Measurements from ENCODE around the gene JMJD4. TPM values are rescaled to one million over a fixed set of nuclear protein-coding genes. Genes with fewer than 3 reads are reported as not detected.

Gene JMJD4
- total RNA-seq, 1 experiment from 2014 or later, result 14.3 TPM

DNA sequence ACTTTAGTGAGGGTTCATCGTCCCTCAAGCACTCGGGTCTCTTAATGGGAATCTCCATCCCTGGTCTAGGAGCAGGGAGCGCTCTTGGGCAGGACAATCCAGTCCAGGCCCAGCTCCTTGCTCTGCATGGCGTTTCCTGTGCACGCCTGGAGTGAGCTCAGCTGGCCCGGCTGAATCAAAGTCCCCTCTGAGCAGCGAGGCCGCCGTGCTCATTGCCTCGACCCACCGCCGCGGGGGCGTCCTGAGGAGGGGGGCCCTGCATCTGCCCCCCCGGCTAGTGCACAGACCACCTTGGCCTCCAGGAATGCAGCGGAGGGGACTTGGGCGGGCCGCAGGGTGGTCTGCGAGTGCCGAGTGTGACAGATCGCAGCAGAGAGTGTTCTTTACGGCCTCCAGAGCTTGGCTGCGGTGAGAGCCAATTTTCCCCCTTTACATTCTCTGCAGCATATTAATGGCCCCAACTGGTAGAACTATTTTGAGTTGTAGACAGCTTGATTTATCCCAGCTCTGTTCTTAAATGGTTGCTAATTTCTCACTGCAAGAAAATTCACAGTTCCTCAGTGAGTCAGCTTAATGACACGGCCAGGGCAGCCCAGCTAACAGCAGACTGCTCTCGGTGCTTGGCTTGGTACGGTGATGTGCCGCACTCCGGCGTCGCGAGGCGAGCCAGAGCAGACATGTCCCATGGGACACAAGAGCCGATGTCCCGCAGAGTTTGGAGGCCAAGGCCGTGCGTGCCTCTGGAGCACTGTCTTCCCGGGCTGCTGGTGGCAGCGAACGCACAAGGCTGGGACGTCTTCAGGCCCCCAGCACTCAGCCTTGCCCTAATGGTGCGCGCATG, 39.9 kb upstream of the JMJD4 start:
- Histone ChIP-seq H3K9ac (ENCODE audit: low read length) (no peak overlapping the region), H3K27ac (ENCODE audit: low read depth, low read length) (no peak overlapping the region), H4K20me1 (ENCODE audit: insufficient read depth) (no peaks in the 10 kb centered on the region), H3K4me2 (ENCODE audit: low read length) (no peak overlapping the region), H3K4me1 (ENCODE audit: control insufficient read depth in 1 of 2, insufficient read depth in 2 of 2, low read length in 2 of 2) (no peaks in the 10 kb centered on the region), H3K27me3 (ENCODE audit: insufficient read depth, low read length) (no peaks in the 10 kb centered on the region), H2AFZ (ENCODE audit: low read depth, low read length, poor library complexity, severe bottlenecking) (no peak overlapping the region), H3K79me2 (ENCODE audit: insufficient read depth, low read length) (no peaks in the 10 kb centered on the region), H3K9me2 (ENCODE audit: insufficient read depth) (no peaks in the 10 kb centered on the region), H3K9me3 (ENCODE audit: control insufficient read depth in 1 of 2, insufficient read depth in 1 of 2, low read depth in 1 of 2, low read length in 2 of 2) (no peaks in the 10 kb centered on the region), H3K36me3 (ENCODE audit: control insufficient read depth in 1 of 2, insufficient read depth in 2 of 2, low read length in 2 of 2) (no peaks in the 10 kb centered on the region), H3K4me3 (replicated peaks in 1 of 2; ENCODE audit: low read depth in 1 of 2, low read length in 2 of 2) (no peak overlapping the region)
- BruUV-seq (replicated peaks), result no TSS peak
- ChIA-PET POLR2A (no interaction called here), RAD21 (ENCODE audit: low non-redundant PET in 1 of 2, low total read pairs in 2 of 2, uncharacterized antibody in 2 of 2, unreplicated experiment in 2 of 2) (no interaction called here), CTCF (no interaction called here)
- ATAC-seq, result no peak
- no peak for DNase-seq (ENCODE audit: low read depth, low spot score)
- no peak for TF ChIP-seq EZH2phosphoT487 (IDR thresholded peaks at IDR 0.05; ENCODE audit: borderline replicate concordance)
- no peak for TF ChIP-seq ZFX (IDR thresholded peaks at IDR 0.05)
- no peak for TF ChIP-seq POLR2AphosphoS5 (IDR thresholded peaks at IDR 0.05; ENCODE audit: low read depth, low read length)
- TF ChIP-seq MAX (IDR thresholded peaks at IDR 0.05), result no peak
- no peak for TF ChIP-seq POLR2A (IDR thresholded peaks at IDR 0.05; ENCODE audit: borderline replicate concordance, extremely low read depth, insufficient read depth, insufficient read length)
- TF ChIP-seq ZBTB33 (IDR thresholded peaks at IDR 0.05; ENCODE audit: extremely low read depth, insufficient replicate concordance, low read length), result no peak
- no peak for TF ChIP-seq ATF3 (IDR thresholded peaks at IDR 0.05)
- TF ChIP-seq ELF1 (IDR thresholded peaks at IDR 0.05; ENCODE audit: borderline replicate concordance, low read depth), result no peak
- TF ChIP-seq RAD21 (IDR thresholded peaks at IDR 0.05; ENCODE audit: low read depth), result no peak
- intact Hi-C loops (cut with micrococcal nuclease), result no loop called here
